HG03097 (cell line): ENCODE results near the gene ABHD10.

Experiments
- ATAC-seq: cut with Tn5 transposase; IDR thresholded peaks from one replicate; pipeline ENCODE4 v1.9.1; 2021; ENCODE audit not compliant: unreplicated experiment, low FRiP score

The ABHD10 gene

DNA sequence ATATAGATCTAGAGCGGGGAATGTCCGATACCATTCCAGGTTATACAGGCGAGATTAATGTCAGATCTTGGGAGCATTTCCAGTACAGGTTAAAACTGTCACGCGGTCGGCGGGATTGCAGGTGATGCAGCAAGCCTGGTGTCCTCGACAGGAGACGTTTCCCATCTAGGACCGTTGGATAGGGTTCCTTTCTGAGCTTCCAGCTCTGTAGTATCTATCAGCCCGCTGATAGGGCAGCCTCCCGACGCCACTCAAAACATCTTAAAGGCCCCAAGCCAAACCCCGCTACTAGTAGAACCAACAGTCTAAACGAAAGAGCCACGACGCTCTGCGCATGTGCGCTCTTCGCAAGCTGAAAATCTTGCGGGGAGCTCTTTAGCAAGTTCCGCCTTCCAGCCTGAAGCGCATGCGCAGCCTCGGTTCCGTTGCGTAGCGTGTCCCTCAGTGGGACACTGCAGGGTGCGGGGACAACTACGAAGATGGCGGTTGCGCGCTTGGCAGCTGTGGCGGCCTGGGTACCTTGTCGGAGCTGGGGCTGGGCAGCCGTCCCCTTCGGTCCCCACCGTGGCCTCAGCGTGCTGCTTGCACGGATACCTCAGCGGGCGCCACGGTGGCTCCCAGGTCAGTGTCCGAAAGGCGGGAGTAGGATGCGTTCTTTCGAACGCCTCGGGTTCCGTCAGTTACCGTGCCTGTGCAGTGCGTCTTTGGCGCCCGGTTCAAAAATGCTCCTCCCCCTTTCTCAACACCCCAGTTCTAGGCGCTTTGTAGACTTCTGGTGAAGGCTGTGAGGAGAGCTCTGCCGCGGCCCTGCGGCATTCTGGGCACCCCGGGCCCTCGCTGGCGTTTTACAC lies at the start of gene ABHD10:
ABHD10 (plus strand) TSS at position 444 of the 851 bp plus-strand sequence; CDS start at position 480, 36 bp downstream.
- ATAC-seq, result peak; percentile 96

- no peak for ATAC-seq
Measured at GRCh38 chr3:111929484-111929883, 49.3 kb upstream of the ABHD10 start.

GRCh38 chr3:111932946-111933345 lies 45.9 kb upstream of the ABHD10 start:
- no peak for ATAC-seq

DNA sequence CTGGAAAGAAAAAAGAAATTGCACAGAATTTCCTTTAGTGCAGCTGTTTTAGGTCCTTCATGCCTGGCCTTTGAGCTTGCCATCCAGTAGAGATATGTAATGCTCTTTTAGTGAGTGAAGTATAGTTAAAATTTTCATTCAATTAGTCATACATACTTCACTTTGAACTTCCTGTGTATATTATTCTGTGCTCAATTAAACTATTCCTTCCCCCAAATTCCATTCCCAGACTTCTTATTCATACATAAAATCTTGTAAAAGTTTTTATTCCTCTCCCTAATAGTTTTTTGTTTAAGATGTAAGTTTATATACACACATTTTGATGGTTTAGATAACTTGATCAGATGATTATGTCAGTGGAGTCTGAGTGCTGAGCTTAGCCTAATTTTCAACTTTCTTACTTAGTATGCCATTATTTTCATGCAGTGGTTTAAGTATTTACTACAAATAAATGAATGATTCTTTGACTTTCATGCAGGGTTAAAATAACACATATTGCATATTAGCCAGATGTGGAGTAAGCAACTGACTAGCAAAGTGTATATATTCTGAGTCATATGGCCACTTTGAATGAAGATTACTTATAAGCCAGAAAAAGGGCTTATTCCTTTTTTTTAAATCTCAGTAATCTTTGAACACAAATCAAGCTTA lies 42.5 kb upstream of the ABHD10 start:
- no peak for ATAC-seq

GRCh38 chr3:111936967-111937366 lies 41.9 kb upstream of the ABHD10 start:
- no peak for ATAC-seq

DNA sequence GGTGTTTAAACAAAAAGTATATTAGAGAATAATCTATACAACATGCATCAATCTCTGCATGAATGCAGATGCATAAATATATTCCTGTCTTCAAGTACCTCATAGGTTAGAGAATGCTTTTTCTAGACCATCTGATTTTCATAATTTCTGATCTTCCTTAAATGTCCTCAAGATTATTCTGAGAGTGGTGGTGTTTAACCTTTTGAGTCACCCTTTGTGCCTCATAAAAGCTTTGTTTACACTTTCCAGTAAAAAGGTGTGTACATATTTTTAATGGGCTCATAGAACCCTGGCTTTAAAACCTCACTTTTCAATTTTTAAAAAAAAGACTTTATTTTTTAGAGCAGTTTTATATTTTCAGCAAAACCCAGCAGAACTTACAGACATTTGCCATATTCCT lies 41.0 kb upstream of the ABHD10 start:
- ATAC-seq, result no peak

DNA sequence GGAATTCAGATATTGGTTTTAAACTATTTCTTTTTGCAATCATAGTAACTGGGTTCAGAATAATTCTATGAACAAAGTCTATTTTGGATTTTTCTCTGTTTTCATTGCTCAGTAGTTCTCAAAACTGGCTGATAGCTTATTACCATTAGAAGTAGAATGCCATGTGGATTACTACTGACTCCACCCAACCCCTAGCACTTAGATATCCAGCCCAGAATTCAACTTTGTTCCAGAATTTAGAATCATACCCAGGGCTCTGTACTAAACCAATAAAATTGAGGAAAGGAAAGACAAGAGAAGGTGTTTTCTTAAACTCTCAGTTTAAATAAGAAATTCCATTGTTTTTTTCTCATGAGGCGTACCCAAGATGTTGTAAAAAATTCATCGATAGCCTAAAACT lies 39.0 kb upstream of the ABHD10 start:
- no peak for ATAC-seq

DNA sequence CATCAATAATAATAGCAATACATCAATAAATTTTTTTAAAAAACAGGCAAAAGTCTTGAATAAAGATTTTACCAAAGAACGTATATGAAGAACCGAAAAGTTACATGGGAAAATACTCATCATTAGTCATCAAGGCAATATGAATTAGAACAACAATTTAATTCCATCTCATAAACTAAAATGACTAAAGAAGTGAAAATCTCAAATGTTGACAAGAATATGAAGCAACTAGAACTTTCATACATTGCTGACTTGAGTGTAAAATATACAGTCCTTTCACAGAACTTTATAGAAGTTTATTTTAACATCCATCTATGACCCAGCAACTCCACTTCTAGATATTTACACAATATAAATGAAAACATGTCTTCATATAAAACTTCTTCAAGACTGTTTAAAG lies 35.3 kb upstream of the ABHD10 start:
- ATAC-seq, result no peak

- no peak for ATAC-seq
Measured at GRCh38 chr3:111944372-111944771, 34.5 kb upstream of the ABHD10 start.

GRCh38 chr3:111947231-111947630 lies 31.6 kb upstream of the ABHD10 start:
- ATAC-seq, result no peak

DNA sequence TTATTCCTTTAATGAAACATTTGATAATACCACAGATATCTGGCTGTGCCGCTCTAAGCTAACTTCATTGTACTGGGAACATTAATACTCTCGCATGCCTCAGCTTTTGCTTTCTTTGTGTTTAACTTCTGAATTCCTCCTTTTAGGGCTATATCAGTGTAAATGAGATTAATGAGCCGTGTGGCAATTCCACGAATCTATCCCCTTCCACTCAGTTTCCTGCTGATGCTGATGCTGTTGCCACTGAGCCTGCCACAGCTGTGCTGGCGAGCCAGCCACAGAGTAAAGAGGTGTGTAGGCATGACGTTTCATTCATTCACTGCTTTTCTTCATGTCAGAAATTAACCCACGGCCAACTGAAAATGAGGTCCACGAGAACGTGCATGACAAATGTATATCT lies 30.0 kb upstream of the ABHD10 start:
- ATAC-seq, result no peak

- ATAC-seq, result no peak
Measured at GRCh38 chr3:111949712-111950111, 29.1 kb upstream of the ABHD10 start.

DNA sequence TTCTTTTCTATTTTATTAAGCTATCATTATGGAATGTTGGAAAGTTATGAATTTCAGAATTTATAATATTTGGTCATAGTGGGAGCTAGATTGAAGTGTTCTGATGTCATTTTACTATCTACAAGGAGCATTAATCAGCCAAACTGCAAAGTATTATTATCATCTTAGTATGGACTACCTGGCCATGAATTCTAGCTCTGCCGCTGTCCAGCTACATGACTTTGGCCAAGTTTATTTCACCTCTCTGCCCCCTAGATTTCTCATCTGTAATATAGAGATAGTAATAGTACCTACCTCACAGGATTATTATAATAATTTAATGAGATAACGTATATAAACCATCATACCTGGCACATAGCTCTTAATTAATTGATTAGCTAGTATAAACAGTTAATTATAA lies 27.8 kb upstream of the ABHD10 start:
- no peak for ATAC-seq

DNA sequence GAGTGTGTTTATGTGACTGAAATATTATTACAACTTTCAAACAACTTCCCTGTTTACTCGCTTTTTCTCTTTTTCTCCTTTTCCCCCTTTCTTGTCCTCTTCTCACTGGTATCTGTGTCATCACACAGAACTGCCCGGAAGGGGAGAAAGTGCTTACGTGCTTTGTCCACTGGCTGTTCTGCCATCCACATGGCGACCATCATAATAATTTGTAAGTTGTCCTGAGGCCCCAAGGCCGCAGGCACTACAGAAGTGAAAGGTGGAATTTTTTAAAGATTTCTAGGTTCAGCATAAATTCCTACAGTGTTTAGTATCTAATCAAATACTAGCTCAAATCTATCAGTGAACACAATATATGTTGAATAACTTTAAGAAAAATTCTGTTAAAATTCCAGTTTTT lies 26.7 kb upstream of the ABHD10 start:
- no peak for ATAC-seq

DNA sequence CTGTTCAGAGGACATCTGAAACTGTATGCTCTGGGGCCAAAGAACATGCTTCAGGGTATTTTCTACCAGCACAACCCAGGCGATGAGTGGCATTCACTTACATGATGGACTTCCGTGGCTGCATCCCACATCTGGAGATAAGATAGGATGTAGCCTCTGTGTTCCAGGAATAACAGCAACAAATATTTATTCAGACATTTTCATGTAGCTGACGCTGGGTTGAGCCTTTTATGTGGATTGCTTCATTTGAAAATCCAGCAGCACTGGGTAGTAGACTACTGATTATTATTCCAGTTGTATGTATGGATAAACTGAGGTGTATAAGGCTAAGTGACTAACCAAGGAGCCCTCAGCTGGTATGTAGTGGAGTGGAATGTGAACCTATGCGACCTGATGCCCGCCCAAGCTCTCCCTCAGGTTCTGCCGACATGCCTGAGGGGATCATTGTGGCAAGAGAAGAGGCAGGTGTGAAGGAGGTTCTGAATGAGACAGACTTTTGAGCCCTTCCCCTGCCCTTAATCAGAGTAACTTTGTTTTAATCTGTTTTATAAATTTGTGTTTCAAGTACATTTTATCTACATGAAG lies 25.9 kb upstream of the ABHD10 start:
- no peak for ATAC-seq

GRCh38 chr3:111954228-111954990 lies 24.4 kb upstream of the ABHD10 start:
- no peak for ATAC-seq

DNA sequence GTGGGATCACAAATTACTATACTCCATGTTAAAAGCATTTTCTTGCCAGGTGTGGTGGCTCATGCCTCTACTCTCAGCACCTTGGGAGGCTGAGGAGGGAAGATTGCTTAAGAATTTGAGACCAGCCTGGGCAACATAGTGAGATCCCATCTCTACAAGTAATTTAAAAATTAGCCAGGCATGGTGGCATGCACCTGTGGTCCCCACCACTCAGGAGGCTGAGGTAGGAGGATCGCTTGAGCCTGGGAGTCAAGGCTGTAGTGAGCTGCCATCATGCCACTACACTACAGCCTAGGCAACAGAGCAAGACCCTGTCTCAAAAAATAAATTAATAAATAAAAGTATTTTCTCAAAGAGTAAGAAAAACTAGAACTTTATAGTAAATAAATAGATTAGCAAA lies 22.9 kb upstream of the ABHD10 start:
- no peak for ATAC-seq

DNA sequence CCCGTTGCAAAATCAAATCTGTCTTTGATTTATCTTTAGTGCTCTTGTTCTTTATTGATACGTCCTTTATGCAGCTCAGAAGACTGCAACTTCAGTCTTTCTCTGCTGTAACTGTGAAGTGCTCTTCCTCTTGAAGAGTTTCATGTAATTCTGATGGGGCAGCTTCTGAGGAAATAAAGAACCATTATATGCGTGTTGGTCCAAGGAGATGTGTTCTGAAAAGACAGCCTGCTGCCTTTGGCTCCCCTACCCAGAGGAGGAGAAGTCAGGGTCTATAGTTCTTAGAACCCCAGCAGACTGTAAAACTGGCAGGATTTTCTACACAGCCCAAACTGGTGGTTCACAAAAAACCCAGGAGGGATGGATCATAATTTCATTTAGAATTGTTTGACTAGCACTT lies 22.4 kb upstream of the ABHD10 start:
- no peak for ATAC-seq

GRCh38 chr3:111956995-111957734 lies 21.7 kb upstream of the ABHD10 start:
- ATAC-seq, result no peak

DNA sequence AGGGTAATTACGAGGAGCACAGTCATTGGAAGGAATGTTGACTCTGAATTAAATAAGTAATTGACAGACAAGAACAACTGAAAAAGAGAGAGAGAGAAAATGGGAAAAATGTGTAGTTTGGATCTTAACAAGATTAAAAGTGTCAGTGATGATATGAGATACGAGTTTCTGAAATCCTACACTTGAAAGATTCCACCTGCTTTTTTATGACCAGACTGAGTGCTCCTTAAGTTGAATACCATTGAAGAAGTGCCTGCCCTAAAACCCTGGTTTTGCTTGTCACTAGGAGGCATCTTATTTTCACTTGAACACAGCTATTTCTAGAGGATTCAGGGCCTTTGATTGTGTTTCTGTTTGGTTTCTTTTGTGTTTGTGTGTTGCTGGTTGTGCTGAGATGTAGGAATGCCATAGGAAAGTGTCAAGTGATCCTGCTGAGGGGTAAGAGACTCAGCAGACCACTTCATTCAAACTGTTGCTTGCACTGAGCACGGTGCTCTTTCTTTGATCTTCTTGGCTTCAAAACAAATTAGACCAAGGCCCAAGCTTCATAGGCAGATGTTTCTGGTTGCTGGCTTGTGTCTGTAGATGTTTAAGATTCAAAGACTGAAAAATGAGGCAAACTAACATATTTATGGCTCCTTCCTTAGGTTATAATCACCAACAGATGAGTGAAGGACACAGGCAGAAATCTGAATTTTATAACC lies 17.2 kb upstream of the ABHD10 start:
- ATAC-seq, result no peak
